NCI-H2196 treated with DMSO at 0.1 percent for 48 hours (cell line): ENCODE measurements around the gene RPS27A.
"Not testable (repeated sequence)": the region's sequence is repeated elsewhere in the genome, so short reads cannot be mapped to it uniquely, and the experiment has no call there.

Source experiments
- DNase-seq: peaks from one replicate; lab custom pipeline; 2025; ENCODE audit not compliant: unreplicated experiment; lab: John Stamatoyannopoulos, UW

Gene RPS27A

DNA sequence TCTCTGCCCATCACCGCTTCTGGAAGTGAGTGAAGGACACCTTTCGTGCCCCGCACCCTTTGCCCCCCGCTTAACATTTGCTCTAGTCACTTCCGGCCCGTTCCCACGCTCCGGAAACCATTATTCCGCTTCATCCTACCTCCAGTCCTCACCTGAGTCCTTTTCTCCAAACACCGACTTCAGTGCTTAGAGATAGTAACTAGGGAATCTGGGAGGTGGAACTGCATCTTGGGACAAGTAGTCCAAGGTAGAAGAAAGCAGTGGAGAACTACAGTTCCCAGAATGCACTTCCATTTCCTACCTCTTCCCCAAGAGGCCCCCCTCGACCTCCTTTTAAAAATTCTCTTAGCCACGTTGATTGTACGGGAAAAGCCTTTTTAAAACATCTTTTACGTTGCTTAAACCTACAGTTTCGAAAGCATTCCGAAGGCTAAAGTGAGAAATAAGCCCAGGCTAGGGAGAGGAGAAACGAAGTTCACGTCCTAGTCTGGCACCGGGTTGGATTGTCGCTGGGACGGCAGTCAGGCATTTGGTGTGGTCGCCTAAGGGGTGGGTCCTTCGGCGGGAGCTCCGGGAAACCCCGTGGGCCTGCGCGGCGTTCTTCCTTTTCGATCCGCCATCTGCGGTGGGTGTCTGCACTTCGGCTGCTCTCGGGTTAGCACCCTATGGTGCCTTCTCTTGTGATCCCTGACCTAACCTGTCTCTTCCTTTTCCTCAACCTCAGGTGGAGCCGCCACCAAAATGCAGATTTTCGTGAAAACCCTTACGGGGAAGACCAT is at the start of gene RPS27A, which contains the start of gene CLHC1:
TSS of gene RPS27A (plus strand) at position 605 of the 779 bp plus-strand sequence. CDS start at position 742, 137 bp downstream.
TSS of gene CLHC1 (minus strand) at position 210 of the 779 bp plus-strand sequence. CDS start 9,882 bp downstream, outside the sequence.
- peak; percentile 76 for DNase-seq

DNA sequence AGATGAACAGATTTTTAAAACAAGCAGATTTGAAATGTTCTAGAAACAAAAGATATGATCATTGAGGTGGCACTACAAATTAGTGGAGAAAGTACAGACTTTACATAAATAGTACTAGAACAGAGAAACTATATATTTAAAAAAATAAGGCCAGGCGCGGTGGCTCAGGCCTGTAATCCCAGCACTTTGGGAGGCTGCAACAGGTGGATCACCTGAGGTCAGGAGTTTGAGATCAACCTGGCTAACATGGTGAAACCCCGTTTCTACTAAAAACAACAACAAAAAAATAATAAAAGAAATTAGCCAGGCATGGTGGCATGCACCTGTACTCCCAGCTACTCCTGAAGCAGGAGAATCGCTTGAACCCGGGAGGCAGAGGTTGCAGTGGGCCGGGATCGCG is 45.7 kb upstream of the RPS27A start:
- not testable (repeated sequence) for DNase-seq

DNA sequence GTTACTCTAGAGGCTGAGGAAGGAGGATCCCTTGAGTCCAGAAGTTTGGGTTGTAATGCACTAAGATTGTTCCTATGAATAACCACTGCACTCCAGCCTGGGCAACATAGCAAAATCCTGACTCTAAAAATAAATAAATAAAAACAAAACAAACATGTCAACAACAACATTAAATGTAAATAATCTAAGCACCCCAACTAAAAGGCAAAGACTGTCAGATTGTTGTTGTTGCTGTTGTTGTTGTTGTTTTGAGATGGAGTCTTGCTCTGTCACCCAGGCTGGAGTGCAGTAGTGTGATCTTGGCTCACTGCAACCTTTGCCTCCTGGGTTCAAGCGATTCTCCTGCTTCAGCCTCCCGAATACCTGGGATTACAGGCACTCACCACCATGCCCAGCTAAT is 40.6 kb upstream of the RPS27A start:
- not testable (repeated sequence) for DNase-seq

DNA sequence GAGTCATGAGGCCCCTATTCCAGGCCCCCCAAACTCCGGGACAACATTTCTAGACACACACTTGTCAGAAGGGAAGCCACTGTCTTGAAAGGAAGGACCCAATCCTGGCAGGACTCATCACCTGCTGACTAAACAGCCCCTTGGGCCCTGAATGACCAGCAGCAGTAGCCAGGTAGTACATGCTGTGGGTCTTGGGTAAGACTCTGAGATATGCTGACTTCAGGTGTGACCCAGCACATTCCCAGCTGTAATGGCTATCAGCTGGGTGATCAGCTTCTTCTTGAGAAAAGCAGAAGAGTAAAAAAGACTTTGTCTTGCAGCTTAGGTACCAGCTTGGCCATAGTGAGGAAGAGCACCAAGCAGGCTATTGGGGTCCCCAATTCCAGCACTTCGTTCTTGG is 36.0 kb upstream of the RPS27A start:
- no peak for DNase-seq

DNA sequence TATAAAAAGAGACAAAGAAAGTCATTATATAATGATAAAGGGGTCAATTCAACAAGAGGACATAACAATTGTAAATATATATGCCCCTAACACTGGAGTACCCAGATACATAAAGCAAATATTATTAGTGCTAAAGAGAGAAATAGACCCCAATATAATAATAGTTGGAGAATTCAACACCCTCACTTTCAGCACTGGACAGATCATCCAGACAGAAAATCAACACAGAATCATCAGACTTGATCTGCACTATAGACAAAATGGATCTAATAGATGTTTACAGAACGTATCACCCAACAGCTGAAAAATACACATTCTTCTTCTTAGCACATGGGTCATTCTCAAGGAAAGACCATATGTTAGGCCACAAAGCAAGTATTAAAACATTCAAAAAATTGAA is 32.1 kb upstream of the RPS27A start:
- no peak for DNase-seq

DNA sequence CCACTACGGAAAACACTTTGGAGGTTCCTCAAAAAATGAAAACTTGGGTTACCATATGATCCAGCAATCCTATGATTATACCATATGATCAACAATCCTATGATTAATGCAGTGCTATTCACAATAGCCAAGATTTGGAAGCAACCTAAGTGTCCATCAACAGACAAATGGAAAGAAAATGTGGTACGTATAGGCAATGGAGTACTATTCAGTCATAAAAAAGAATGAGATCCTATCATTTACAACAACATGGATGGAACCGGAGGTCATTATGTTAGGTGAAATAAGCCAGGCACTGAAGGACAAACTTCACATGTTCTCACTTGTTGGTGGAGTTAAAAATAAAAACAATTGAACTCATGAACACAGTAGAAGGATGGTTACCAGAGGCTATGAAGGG is 28.0 kb upstream of the RPS27A start:
- no peak for DNase-seq

DNA sequence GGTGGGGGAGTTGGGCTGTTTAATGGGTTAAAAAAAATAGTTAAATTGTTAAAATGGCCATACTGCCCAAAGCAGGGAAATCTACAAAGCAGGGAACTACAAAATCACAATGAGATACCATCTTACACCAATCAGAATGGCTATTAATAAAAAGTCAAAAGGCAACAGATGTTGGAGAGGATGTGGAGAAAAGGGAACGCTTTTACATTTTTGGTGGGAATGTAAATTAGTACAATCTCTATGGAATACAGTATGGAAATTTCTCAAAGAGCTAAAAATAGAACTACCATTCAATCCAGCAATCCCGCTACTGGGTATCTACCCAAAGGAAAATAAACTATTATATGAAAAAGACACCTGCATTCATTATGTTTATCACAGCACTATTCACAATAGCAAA is 27.5 kb upstream of the RPS27A start:
- no peak for DNase-seq

DNA sequence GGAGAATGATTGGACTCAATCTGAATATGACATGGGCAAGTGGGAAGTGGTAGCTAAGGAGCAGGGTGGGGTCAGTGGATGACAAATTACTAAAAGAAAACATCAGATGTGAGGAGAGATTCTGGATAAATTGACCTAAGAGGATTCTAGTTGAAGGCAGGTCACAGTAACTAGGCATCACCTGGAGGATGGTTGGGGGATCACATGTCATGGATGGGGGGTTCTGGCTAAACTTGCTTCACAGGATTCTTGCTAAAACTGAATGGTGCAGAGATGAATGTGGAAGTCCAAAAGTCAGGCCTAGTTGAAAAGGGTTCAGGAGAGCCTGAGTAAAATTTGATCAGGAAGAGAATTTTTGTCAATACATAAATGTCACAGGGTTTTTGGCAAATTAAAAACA is 18.7 kb upstream of the RPS27A start:
- DNase-seq = no peak

DNA sequence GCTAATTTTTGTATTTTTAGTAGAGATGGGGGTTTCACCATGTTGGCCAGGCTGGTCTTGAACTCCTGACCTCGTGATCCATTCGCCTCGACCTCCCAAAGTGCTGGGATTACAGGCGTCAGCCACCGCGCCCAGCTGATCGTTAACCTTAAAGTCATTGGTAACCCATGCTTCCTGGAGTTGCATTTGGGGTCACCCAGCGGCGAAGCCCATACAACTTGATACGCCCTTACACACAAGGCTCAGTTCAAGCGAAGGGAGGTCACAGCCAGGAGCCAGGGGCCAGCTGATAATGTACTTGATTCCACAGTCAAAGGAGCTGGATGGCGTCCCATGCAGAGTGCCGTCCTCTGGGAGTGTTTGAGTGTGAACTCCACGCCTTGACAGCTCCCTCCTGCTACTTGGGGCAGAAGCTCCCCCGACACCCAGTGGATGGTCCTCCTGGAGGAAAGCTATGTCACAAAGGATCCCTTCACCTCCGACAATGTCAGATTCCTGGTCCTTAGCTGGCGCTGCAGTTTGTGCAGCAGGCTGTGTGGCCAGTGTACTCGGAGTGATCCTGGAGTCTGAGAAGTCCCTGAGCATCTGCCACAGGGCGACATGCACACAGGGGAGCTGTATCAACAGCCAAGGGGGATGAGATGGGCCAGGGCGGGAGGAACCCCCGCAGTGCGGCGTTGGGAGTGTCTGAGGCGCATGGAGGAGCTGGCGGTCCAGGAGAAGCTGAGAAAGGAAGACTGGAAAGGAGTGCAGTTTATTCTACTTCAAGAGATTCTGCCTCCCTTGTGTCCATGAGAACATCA is 8.3 kb upstream of the RPS27A start:
- no peak for DNase-seq

DNA sequence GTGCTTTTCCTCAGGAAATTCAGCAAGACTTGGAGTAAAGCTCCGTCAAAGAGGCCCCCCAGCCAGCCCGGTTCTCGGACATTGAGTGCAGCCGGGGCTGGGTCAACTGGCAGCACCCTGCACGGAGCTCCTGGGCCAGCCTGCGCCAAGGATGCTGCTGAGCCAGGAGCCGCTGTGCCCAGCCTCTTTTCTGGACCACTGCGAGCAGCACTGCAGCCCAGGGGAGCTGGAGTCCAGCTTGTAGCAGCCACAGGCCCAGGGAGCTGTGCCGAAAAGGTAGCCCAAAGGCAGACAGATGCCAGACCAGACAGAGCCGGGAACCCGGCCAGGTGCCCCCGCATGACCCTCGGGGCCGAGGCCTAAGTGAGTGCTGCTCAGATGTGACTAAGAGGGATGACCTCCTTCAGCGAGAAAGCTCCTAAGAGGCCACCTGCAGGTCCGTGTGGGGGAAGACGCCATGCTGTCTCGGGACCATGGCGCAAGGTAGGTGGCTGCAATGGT is 7.7 kb upstream of the RPS27A start:
- no peak for DNase-seq

DNA sequence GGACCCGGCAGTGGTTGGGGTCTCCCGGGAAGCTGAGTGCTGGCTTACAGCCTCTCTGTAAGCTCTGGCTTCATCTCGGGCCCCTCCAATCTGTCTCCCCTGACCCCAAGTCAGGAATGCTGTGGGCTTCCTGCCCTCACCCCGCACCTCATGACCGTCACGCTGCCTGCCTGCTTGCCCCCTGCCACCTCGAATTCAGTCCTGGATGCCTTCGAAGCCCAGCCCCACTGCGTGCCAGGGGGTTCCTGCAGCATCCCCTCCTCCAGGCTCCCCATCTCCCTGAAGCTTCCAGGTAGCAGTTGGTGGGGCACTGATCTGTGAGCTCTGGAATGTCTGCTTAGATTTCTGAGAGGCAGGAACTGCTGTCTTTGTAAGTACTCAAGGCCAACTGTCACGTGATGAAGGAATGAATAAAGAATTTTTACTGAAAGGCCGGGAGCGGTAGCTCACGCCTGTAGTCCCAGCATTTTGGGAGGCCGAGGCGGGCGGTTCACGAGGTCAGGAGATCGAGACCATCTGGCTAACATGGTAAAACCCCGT is 6.9 kb upstream of the RPS27A start:
- no peak for DNase-seq

DNA sequence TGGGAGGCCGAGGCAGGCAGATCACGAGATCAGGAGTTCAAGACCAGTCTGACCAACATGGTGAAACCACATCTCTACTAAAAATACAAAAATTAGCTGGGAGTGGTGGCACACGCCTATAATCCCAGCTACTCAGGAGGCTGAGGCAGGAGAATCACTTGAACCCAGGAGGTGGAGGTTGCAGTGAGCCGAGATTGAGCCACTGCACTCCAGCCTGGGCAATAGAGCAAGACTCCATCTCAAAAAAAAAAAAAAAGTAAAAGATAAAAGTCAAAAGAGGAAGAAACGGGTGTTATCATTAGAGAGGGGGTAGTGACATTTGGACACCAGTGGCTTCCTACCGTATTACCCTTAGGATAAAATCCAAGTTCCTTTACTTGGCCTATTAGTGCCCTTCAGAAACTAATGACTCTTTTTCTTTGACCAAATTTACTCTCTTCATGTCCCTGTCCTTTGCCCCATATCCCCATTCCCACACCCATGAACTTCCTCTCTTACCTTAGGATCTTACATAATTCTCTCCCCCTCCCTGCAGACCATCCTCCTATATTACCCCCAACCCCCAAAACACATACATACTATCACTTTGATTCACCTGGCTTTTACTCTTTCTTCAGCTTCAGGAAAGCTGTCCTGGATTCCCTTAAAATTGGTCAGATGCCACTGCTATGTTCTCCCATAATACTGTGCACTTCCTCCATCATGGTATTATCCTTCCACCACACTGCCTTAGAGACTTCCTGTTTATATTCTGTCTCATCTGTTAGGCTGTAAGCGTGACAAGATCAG is 4.9 kb upstream of the RPS27A start:
- DNase-seq = not testable (repeated sequence)

DNA sequence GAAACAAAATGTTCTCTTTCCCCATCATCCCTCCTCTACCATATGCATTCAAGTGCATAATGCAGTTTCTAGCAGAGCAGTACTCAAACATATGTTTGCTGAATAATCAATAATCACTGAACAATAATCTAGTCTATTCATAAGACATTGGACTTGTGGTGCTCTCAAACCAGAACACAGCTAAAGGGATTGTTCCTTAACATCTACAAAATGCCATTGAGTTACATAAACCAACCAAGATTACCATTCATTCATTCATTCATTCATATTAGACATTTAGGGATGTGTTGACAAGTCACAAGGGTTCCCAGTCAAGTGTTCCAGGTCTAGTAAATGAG is 4.3 kb upstream of the RPS27A start:
- no peak for DNase-seq

DNA sequence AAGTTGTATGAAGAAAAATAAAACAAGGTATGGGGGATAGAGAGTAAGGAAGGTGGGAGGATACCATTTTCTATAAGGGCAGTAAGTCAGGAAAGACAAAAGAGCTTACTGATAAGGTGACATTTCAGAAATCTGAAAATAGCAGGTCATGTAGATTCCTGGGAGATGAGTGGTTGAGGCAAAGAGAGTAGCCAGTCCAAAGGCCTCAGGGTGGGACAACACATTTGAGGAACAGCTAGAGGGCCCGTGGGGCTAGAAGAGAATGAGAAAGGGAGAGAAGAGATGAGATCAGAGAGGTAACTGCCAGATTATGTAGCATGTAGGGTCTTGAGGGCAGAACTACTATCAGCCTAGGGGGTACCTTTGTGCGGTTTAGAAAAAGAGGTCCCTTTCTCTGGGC is 3.3 kb upstream of the RPS27A start:
- DNase-seq = no peak

DNA sequence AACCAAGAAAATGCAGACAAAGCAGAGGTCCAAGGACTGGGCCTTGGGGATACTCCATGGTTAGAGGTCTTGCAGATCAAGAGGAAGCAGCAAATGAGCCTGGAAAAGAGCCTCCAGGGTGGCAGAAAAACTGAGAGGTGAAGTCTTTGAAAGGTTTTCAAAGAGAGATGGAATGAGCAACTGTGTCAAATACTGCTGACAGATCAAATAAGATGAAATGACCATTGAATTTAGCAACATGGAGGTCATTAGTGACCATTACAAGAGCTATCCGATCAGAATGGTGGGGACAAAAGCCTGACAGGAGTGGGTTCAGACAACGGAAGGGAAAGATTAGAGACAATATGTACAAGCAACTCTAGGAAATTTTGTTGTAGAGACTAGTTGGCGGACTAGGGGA is 1.9 kb upstream of the RPS27A start:
- DNase-seq = no peak

DNA sequence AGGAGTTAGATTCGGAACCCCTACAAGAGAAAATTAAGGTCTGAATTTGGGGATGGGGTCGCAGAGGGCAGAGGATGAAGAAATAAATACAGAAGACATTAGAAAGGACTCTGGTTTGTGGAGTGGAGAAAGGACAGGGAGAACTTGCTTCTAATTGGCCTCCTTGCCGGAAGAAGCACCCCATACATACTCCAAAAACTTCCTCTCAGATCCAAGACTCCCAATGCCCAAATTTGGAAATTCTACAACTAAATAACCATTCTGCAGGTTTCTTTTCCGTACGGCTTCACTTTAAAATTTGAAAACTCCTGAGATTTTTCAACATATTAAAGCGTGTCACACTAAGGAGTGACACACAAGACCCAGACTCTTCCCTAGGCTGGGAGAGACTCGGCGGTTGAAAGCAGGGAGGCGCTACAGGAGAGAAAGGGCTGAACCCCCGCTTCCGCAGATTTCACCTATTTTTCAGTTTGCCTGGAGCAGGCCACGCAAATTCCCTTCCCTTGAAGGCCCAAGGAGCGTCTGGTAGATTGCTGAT is 873 bp upstream of the RPS27A start:
- no peak for DNase-seq

DNA sequence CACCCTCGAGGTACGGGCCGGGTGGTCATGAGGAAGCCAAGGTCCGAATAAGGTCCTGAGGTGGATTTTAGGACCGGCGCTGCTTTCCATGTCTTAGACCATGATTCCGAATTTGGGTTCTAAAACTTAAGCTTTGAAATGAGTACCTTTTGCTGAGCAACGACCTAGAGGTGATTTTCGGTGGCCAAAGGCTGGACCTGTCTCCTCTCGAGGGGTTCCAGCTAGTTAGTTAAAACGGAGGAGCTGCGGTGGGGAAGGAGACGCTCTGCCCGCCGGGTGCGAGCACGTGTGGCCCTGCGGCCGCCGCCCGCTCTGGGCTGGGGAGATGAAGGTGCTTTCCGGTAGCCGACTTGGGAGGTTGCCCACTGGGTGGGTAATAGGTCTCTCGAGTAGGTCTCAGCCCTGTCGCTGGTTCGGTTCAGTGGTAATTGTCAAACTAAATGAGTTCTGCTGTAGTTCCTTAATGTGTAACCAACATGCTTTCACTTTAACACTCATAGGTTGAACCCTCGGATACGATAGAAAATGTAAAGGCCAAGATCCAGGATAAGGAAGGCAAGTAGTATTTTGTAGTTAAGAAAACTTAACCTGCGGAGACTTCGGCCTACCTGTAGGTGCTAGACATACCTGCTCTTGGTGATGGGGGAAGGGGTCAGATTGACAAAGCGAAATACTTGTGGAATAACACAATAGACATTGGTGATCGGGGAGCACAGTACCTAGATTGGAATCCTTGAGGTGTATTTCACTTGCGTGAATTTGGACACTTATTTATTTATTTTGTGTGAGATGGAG is 572 bp downstream of the RPS27A start:
- no peak for DNase-seq

DNA sequence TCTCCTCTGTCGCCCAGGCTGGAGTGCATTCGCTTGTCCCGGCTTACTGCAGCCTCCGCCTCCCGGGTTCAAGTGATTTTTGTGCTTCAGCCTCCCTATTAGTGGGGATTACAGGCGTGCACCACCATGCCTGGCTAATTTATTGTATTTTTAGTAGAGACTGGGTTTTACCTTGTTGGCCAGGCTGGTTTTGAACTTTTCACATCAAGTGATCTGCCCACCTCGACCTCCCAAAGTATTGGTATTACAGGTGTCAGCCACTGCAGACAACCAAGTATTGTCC is 1.1 kb downstream of the RPS27A start:
- DNase-seq = no peak

DNA sequence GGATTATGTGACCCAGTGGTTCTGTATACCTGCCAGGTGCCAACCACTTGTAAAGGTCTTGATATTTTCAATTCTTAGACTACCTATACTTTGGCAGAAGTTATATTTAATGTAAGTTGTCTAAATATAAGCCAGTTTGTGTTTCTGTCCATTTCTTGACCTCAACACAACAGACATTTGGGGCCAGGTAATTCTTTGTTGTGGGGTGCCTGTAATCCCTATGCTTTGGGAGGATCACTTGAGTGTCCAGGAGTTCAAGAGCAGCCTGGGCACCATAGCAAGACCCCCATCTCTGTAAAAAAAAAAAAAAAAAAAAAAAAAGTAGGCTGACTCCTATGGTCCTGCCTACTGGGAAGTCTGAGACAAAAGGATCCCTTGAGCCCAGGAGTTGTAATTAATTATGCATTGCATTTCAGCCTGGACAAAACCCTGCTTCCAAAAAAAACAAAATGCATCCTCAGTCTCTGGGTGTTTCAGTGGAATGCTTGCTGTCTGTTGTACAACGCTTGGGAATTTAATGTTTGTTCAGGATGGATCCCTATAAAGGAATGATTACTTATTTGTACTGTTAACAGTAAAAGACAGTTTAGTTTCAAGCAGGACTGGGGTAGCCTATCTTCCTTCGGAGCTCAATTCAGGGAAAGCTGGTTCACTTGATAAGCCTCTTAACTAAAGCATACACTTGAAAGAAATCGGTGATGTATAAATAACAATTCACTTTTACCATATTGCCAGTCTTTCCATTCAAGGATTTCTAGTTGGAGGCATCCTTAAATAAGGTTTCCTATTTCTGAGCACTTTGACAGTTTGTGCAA is 3.4 kb downstream of the RPS27A start:
- DNase-seq = no peak
